H9 (cell line): Measurements from ENCODE around the gene UBE3C. TPM values are rescaled to one million over a fixed set of nuclear protein-coding genes. Genes with fewer than 3 reads are reported as not detected.

Experiments
- DNase-seq: peaks from one replicate; pipeline ENCODE4 v3.0.0-alpha.2; 2017
- H2AFZ ChIP-seq: one replicate; pipeline ENCODE4 v1.6.1; 2013; ENCODE audit warnings: mild to moderate bottlenecking, low read length, control low read depth, moderate library complexity
- H2AK5ac ChIP-seq: 2 replicates; pipeline ENCODE4 v1.6.1; 2013; ENCODE audit warnings: low read length, control low read depth, mixed read lengths; ENCODE audit not compliant: insufficient read length
- H2BK120ac ChIP-seq: one replicate; pipeline ENCODE4 v1.6.1; 2013; ENCODE audit warnings: low read depth, mild to moderate bottlenecking, low read length, control low read depth, inconsistent platforms; ENCODE audit not compliant: poor library complexity, severe bottlenecking
- H2BK12ac ChIP-seq: 2 replicates; pipeline ENCODE4 v1.6.1; 2013; ENCODE audit warnings: low read length, control low read depth, mixed read lengths, low read depth; ENCODE audit not compliant: insufficient read length
- H2BK15ac ChIP-seq: 2 replicates; pipeline ENCODE4 v1.6.1; 2013; ENCODE audit warnings: low read depth, low read length, control low read depth
- H2BK20ac ChIP-seq: one replicate; pipeline ENCODE4 v1.6.1; 2013; ENCODE audit warnings: low read depth, mild to moderate bottlenecking, low read length, control low read depth, inconsistent platforms; ENCODE audit not compliant: poor library complexity, severe bottlenecking
- H2BK5ac ChIP-seq: 2 replicates; pipeline ENCODE4 v1.6.1; 2013; ENCODE audit warnings: low read length, control low read depth, mixed read lengths; ENCODE audit not compliant: insufficient read length
- H3K14ac ChIP-seq: 2 replicates; pipeline ENCODE4 v1.6.1; 2013; ENCODE audit warnings: low read length, control low read depth; ENCODE audit not compliant: insufficient read depth
- H3K18ac ChIP-seq: 2 replicates; pipeline ENCODE4 v1.6.1; 2013; ENCODE audit warnings: low read depth, mild to moderate bottlenecking, mixed read lengths, low read length, control low read depth; ENCODE audit not compliant: insufficient read length
- H3K23ac ChIP-seq: 2 replicates; pipeline ENCODE4 v1.6.1; 2013; ENCODE audit warnings: low read length, control low read depth, mixed read lengths, low read depth; ENCODE audit not compliant: insufficient read length
- H3K23me2 ChIP-seq: 2 replicates; pipeline ENCODE4 v1.6.1; 2013; ENCODE audit warnings: low read depth, mild to moderate bottlenecking, mixed read lengths, low read length, control low read depth; ENCODE audit not compliant: insufficient read length, poor library complexity, severe bottlenecking
- H3K27ac ChIP-seq: 2 replicates; pipeline ENCODE4 v1.5.1; 2013; ENCODE audit warnings: low read length, control low read depth, mixed read lengths, low read depth; ENCODE audit not compliant: insufficient read length
- H3K27me3 ChIP-seq: 2 replicates; pipeline ENCODE4 v1.6.1; 2013; ENCODE audit warnings: low read length, control low read depth, inconsistent platforms; ENCODE audit not compliant: insufficient read depth
- H3K4ac ChIP-seq: 2 replicates; pipeline ENCODE4 v1.6.1; 2013; ENCODE audit warnings: low read depth, mild to moderate bottlenecking, control low read depth, inconsistent platforms, low read length, moderate library complexity
- H3K4me1 ChIP-seq: 2 replicates; pipeline ENCODE4 v1.6.1; 2013; ENCODE audit warnings: low read length, control low read depth, inconsistent platforms; ENCODE audit not compliant: insufficient read depth
- H3K4me2 ChIP-seq: 2 replicates; pipeline ENCODE4 v1.6.1; 2013; ENCODE audit warnings: low read length, control low read depth, mixed read lengths; ENCODE audit not compliant: insufficient read length, insufficient read depth
- H3K56ac ChIP-seq: 2 replicates; pipeline ENCODE4 v1.6.1; 2013; ENCODE audit warnings: low read depth, mild to moderate bottlenecking, mixed read lengths, low read length, control low read depth; ENCODE audit not compliant: insufficient read length
- H3K79me1 ChIP-seq: 2 replicates; pipeline ENCODE4 v1.6.1; 2013; ENCODE audit warnings: low read depth, mild to moderate bottlenecking, moderate library complexity, low read length, control low read depth, inconsistent platforms; ENCODE audit not compliant: insufficient read depth, poor library complexity, severe bottlenecking
- H3K79me2 ChIP-seq: 2 replicates; pipeline ENCODE4 v1.6.1; 2013; ENCODE audit warnings: low read length, control low read depth, inconsistent platforms; ENCODE audit not compliant: insufficient read depth
- H3K9ac ChIP-seq: 2 replicates; pipeline ENCODE4 v1.6.1; 2013; ENCODE audit warnings: low read length, control low read depth, mixed read lengths; ENCODE audit not compliant: insufficient read length; ENCODE audit errors: extremely low read depth
- H3K9me3 ChIP-seq: one replicate; pipeline ENCODE4 v1.6.1; 2013; ENCODE audit warnings: low read depth, low read length, inconsistent platforms; ENCODE audit not compliant: control insufficient read depth
- H3T11ph ChIP-seq: one replicate; pipeline ENCODE4 v1.6.1; 2013; ENCODE audit warnings: mild to moderate bottlenecking, low read length, control low read depth, inconsistent platforms
- H4K20me1 ChIP-seq: one replicate; pipeline ENCODE4 v1.6.1; 2013; ENCODE audit not compliant: control insufficient read depth, insufficient read length, insufficient read depth
- H4K5ac ChIP-seq: 2 replicates; pipeline ENCODE4 v1.6.1; 2013; ENCODE audit warnings: low read depth, mild to moderate bottlenecking, mixed read lengths, low read length, control low read depth; ENCODE audit not compliant: insufficient read length
- H4K8ac ChIP-seq: replicated peaks from 2 replicates; pipeline ENCODE4 v1.6.1; 2013; ENCODE audit warnings: low read length, control low read depth, mixed read lengths, low read depth; ENCODE audit not compliant: insufficient read length
- H4K91ac ChIP-seq: 2 replicates; pipeline ENCODE4 v1.6.1; 2013; ENCODE audit warnings: low read depth, mild to moderate bottlenecking, moderate library complexity, mixed read lengths, low read length, control low read depth; ENCODE audit not compliant: insufficient read length
- H3K27ac Mint-ChIP-seq, 3 experiments: 2 replicates in 2 of 3; 3 replicates in 1 of 3; pipeline ENCODE4 v1.8.0; 2020 to 2021; ENCODE audit warnings: mixed read lengths in 3 of 3, mild to moderate bottlenecking in 1 of 3, moderate library complexity in 1 of 3
- H3K27me3 Mint-ChIP-seq: 2 replicates; pipeline ENCODE4 v1.8.0; 2021; ENCODE audit warnings: low read depth, mild to moderate bottlenecking, moderate library complexity, mixed read lengths
- H3K36me3 Mint-ChIP-seq, 3 experiments: 2 replicates in 2 of 3; 3 replicates in 1 of 3; pipeline ENCODE4 v1.8.0; 2020 to 2021; ENCODE audit warnings: low read depth in 3 of 3, mixed read lengths in 3 of 3; ENCODE audit not compliant: insufficient read depth in 1 of 3
- H3K4me1 Mint-ChIP-seq, 2 experiments: 2 replicates each; pipeline ENCODE4 v1.8.0; 2020; ENCODE audit warnings: mixed read lengths in 2 of 2
- H3K4me3 Mint-ChIP-seq, 2 experiments: 2 replicates in 1 of 2; 3 replicates in 1 of 2; pipeline ENCODE4 v1.8.0; 2020 to 2021; ENCODE audit warnings: mild to moderate bottlenecking in 2 of 2, mixed read lengths in 2 of 2, moderate library complexity in 1 of 2
- H3K9me3 Mint-ChIP-seq, 2 experiments: 2 replicates in 1 of 2; 3 replicates in 1 of 2; pipeline ENCODE4 v1.8.0; 2020; ENCODE audit warnings: mild to moderate bottlenecking in 2 of 2, mixed read lengths in 2 of 2, moderate library complexity in 1 of 2
- CTCF ChIP-seq: fragments of 200-600 bp; sonication (generic); conservative IDR thresholded peaks from 3 replicates; pipeline ENCODE4 v1.8.0; 2021; ENCODE audit warnings: antibody characterized with exemption, mild to moderate bottlenecking
- WGBS: extraction: QIAGEN DNeasy Blood & Tissue Kit; methylation state at CpG from one replicate; pipeline ENCODE4 v1.1.7; 2013; ENCODE audit warnings: missing lambda C conversion rate, low lambda C conversion rate, mixed read lengths; ENCODE audit not compliant: insufficient read length; ENCODE audit errors: extremely low coverage; 5-methylcytosine and 5-hydroxymethylcytosine counted together
- total RNA-seq: library from RNA; stranded (reverse); gene quantifications from 2 replicates; pipeline ENCODE4 v1.2.1, GENCODE V29; 2021

UBE3C gene
- total RNA-seq, 1 experiment from 2014 or later, result 63.3 TPM

DNA sequence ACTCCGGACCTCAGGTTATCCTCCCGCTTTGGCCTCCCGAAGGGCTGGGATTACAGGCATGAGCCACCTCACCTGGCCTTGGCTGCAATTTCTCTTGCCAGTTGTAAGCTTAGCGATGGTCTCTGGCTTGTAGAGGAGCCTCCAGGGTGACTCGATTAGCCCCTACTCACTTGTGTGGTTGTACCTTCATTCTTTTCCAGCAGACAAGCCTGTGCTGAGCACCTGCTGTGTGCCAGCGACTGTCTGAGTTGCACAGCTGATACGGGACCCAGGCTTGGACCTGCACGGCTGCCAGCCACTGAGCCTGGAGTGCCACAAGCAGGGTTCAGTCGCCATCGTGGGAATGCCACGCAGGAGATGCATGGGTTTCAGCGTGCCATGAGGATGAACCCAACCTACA lies 156.0 kb downstream of the UBE3C start:
- Histone ChIP-seq H3K79me1 (no peaks in the 10 kb centered on the region), H2BK20ac (no peak overlapping the region), H3K9ac (no peak overlapping the region), H3K4me2 (no peak overlapping the region), H3K4me1 (no peaks in the 10 kb centered on the region), H3K4ac (no peak overlapping the region), H2AFZ (no peak overlapping the region), H4K5ac (no peak overlapping the region), H3K79me2 (no peaks in the 10 kb centered on the region), H2BK15ac (no peak overlapping the region), H3K9me3 (no peaks in the 10 kb centered on the region), H4K8ac (no peak overlapping the region), H3K56ac (no peak overlapping the region), H3K23me2 (no peaks in the 10 kb centered on the region), H4K20me1 (no peaks in the 10 kb centered on the region), H2BK12ac (no peak overlapping the region), H3K14ac (no peak overlapping the region; the same call in 1 of the 2 replicates), H4K91ac (no peak overlapping the region), H3K27me3 (no peaks in the 10 kb centered on the region), H3T11ph (no peak overlapping the region), H2BK120ac (no peak overlapping the region), H3K27ac (no peak overlapping the region), H2BK5ac (no peak overlapping the region), H2AK5ac (no peak overlapping the region), H3K23ac (no peak overlapping the region), H3K18ac (no peak overlapping the region)
- WGBS, result no CpG with 5 or more reads among the region's 12 CpGs
- Mint-ChIP-seq H3K27me3 (no peaks in the 10 kb centered on the region; the same call in 1 of the 2 replicates), H3K36me3 (peaks cover 0 to 6% (median 0%) of the 10 kb centered on the region in 3 experiments; a peak in 2 of 7 replicates), H3K4me3 (no peak overlapping the region), H3K9me3 (peaks cover 4 to 6% of the 10 kb centered on the region in 2 experiments; a peak in 2 of 5 replicates), H3K27ac (no peak overlapping the region), H3K4me1 (peaks cover 7 to 24% of the 10 kb centered on the region in 2 experiments)
- DNase-seq, result no peak
- no peak for TF ChIP-seq CTCF
